Left colon (tissue), 2 donors: ENCODE measurements around the gene GPRC6A. TPM values are rescaled to one million over a fixed set of nuclear protein-coding genes. Genes with fewer than 3 reads are reported as not detected.

Experiments
- ATAC-seq: fragments of 200-7000 bp; cut with Tn5 transposase; one replicate; pipeline ENCODE4 v1.9.1; 2020; ENCODE audit warnings: mild to moderate bottlenecking, moderate library complexity
- DNase-seq, 2 donors: peaks; one replicate each; pipeline ENCODE4 v3.0.0-alpha.2; 2020
- intact Hi-C, 2 donors: fragments of 100-400 bp; cut with DNase I in 1 of 2; cut with micrococcal nuclease in 1 of 2; formaldehyde crosslinking; loops; one replicate each; pipeline versions ENCODE4 v1.11.2 to v1.14.0; 2022; cut with DNase I, micrococcal nuclease
- total RNA-seq, 2 donors: library from RNA; stranded (reverse); fragmentation: NEBNext Ultra II Directional; extraction: Animal tissue kit (Norgen Biotek cat#: 25700); gene quantifications; one replicate each; pipeline ENCODE4 v1.2.1, GENCODE V29; 2021
- donor health status: DM: no; HTN: no; CAD: no.
- donor health status: DM: yes; HTN: yes; CAD: no.

Gene GPRC6A
- total RNA-seq, 2 donors from 2014 or later, result not detected

GRCh38 chr6:116797585-116797984 lies 31.3 kb downstream of the GPRC6A start:
- ATAC-seq (no peak), DNase-seq (no peak)
- intact Hi-C loops, result no loop called here

GRCh38 chr6:116793224-116793623 lies 35.7 kb downstream of the GPRC6A start:
- intact Hi-C loops, result no loop called here
- DNase-seq, result no peak
- ATAC-seq, result no peak

- DNase-seq, result no peak
- intact Hi-C loops, result no loop called here
- no peak for ATAC-seq
Observed at GRCh38 chr6:116783852-116784251, 45.0 kb downstream of the GPRC6A start.

- ATAC-seq (no peak), DNase-seq (no peak)
- intact Hi-C loops, result no loop called here
Observed at GRCh38 chr6:116779573-116780164, 49.2 kb downstream of the GPRC6A start.

DNA sequence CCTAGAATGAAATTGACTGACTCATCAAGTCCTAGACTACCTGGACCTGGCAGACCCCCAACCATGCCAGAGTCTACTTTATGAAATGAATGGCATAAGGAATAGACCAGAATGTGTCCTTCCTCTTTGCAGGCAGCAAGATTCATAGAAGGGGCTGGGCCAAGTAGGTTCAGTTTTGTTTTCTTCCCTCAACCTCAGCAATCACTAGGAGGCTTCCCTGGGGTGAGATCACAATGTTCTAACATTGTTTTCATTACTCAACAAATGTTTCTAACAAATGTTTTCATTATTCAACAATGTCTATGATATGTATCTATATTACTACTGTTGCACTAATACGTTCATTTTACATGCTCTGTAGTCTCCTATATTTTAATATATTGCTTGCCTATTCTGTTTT lies 55.0 kb downstream of the GPRC6A start:
- intact Hi-C loops, result no loop called here
- no peak for ATAC-seq
- DNase-seq, result no peak

GRCh38 chr6:116772450-116772849 lies 56.4 kb downstream of the GPRC6A start:
- intact Hi-C loops, result no loop called here
- ATAC-seq, result no peak

DNA sequence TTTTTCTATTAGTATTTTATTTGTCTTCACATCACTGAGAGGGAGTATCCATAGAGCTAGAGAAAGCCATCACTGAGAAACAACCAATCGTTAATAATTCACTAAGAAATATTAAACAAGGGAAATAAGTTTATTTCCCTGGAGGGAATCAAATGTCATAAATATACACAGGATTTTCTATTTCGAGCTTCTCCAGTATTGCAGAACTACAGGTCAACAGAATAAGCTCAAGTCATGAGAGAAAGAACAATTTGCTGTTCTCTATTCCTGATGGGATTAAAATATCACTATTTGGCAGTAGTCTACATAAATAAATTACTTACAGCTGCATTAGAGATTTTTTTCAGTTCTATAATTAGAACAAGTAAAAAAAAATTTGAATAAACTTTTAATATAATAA lies 61.2 kb downstream of the GPRC6A start:
- DNase-seq (no peak), ATAC-seq (no peak)
- intact Hi-C loops, result no loop called here

More at GRCh38 chr6:116772450-116772849, 56.4 kb downstream of the GPRC6A start:
- DNase-seq, result no peak

GRCh38 chr6:116766506-116767176 lies 62.2 kb downstream of the GPRC6A start:
- DNase-seq (no peak), ATAC-seq (no peak)
- intact Hi-C loops, result no loop called here

GRCh38 chr6:116764961-116765841 lies 63.7 kb downstream of the GPRC6A start, which contains the start of gene FAM162B:
TSS of gene FAM162B (minus strand) at chr6:116765719. CDS start at chr6:116765576, 143 bp downstream.
- intact Hi-C loops, result no loop called here
- DNase-seq (peak in 1 of 2 donors; percentile 6), ATAC-seq (peak; percentile 44)

- intact Hi-C loops, result no loop called here
- no peak for DNase-seq
- no peak for ATAC-seq
Observed at GRCh38 chr6:116764629-116764960, 64.3 kb downstream of the GPRC6A start.

DNA sequence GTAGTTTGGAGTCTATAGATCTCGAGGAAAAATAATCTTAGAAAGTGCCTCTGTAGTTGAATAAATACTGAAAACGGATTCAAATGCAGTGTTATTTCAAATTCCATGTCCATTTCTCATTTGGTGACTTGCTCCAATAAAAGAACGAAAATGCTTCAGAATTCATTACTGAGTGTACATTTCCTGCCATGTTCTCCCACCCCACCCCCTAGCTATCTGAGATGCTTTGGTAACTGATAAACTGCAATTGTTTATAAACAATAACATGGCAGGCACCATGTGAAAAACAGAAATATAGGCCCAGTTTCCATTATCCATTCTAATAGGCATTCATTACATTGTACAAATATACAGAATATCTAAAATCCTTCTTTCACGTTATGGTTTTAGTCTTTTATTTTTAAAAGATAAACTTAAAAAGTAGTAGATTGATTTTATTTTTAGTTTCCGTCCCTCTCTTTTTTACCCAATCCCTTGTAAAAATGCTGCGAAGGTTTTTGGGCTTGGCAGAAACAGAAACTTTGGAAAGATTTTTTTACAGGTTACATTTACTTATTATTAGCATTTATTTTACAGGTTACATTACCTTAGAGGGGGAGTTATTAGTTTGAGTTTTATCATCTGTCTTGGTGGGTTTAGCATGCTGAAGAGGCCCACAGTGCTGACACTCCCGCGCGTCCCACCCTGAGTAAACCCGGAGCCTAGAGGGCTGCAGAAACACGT lies 64.8 kb downstream of the GPRC6A start:
- intact Hi-C loops, result no loop called here
- DNase-seq (no peak), ATAC-seq (no peak)

- ATAC-seq, result no peak
- intact Hi-C loops, result no loop called here
Observed at GRCh38 chr6:116763048-116763447, 65.8 kb downstream of the GPRC6A start.

GRCh38 chr6:116762235-116762634 lies 66.6 kb downstream of the GPRC6A start:
- intact Hi-C loops, result no loop called here
- ATAC-seq (no peak), DNase-seq (no peak)

More at GRCh38 chr6:116763048-116763447, 65.8 kb downstream of the GPRC6A start:
- no peak for DNase-seq

- DNase-seq (no peak), ATAC-seq (no peak)
- intact Hi-C loops, result no loop called here
Observed at GRCh38 chr6:116761779-116762178, 67.1 kb downstream of the GPRC6A start.

GRCh38 chr6:116745176-116745575 lies 83.7 kb downstream of the GPRC6A start:
- no peak for ATAC-seq
- no peak for DNase-seq
- intact Hi-C loops, result no loop called here
